Measurements from ENCODE around the gene RTKN. TPM values are rescaled to one million over a fixed set of nuclear protein-coding genes. Genes with fewer than 3 reads are reported as not detected.

The RTKN gene
- total and polyA plus RNA-seq, 10 of the 15 experiments (the other 5 are each of a cell fraction or from before 2014, with no cell fraction given) = 0.50 to 12.3 (median 5.4) TPM

DNA sequence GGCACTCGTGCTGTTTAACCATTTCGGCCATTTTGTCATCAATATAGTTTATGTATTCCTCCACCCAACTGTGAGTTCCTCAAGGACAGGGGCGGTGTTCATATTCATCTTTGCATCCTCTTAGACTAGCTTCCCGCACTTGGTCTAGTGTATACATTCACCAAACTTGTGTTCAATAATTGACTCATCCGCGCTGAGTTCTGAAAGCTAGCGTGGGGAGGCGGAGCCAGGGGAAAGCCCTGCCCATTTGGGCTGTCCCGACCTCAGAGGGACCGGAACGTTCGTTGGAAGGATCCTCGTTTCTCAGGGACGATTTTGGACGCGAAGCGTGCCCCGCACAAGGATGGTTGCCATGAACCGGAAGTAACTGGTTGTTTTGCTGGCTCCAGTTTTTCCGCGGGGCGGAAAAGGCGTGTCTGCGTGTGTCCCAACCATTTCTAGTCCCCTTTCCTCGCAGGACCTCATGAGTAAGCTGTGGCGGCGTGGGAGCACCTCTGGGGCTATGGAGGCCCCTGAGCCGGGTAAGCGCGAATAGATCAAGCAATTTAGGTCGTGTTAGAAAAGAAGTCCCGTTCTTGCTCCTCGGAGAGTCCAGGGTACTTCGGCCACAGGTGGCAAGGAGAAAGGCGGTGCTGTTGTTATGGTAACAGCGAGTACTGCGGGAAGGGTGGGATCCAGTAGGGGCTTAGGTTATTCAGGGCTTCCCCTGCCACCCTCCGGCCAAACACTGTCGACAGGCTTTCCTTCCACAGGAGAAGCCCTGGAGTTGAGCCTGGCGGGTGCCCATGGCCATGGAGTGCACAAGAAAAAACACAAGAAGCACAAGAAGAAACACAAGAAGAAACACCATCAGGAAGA, 13.1 kb upstream of the RTKN start, which contains the start of gene INO80B:
INO80B (plus strand) TSS at position 434 of the 858 bp plus-strand sequence; CDS start at position 464, 30 bp downstream.
- peak within 1 kb of the TSS; percentile 81 for H3K9ac ChIP-seq (ENCODE audit: control insufficient read depth, insufficient read depth, low read length)
- no peaks in the 10 kb centered on the region for H4K20me1 ChIP-seq (ENCODE audit: control insufficient read depth, insufficient read depth)
- intact Hi-C loops (cut with micrococcal nuclease; ENCODE audit: unreplicated experiment) = loop anchor here (1.0 to 2.0 kb wide), 3 partner anchors 28 to 74 kb away; partner anchors contain the start of genes AUP1, C2orf81, HTRA2 and TTC31
- peak within 1 kb of the TSS; percentile 91 for H3K4me2 ChIP-seq (ENCODE audit: control insufficient read depth, insufficient read depth)
- H3K27me3 ChIP-seq (replicated peaks in 1 of 2; ENCODE audit: control insufficient read depth in 2 of 2, insufficient read depth in 2 of 2, low read length in 1 of 2) = no peaks in the 10 kb centered on the region
- POLR2A ChIA-PET = interaction anchor here (0.5 to 5.8 kb wide), 15 partner anchors 10 to 96 kb away, joined by 3 to 44 read pairs (median 6); partner anchors contain the start of genes AUP1, C2orf81, CCDC142 and HTRA2
- SMC1A ChIA-PET (ENCODE audit: uncharacterized antibody, unreplicated experiment) = interaction anchor here (0.6 to 5.5 kb wide), 13 partner anchors 12 to 132 kb away, joined by 3 to 24 read pairs (median 4); partner anchors contain the start of genes C2orf81, CCDC142, RTKN and TTC31
- H3K79me2 ChIP-seq (ENCODE audit: control insufficient read depth, insufficient read depth, low read length) = peaks cover 18% of the 10 kb centered on the region
- in situ Hi-C loops (cut with MboI) = no loop called here
- under 1% methylated on average over 40 of the region's 40 CpGs for WGBS (ENCODE audit: insufficient coverage, insufficient replicate concordance, low lambda C conversion rate, missing lambda C conversion rate)
- H2AFZ ChIP-seq (ENCODE audit: control insufficient read depth, low read depth, low read length) = peak within 1 kb of the TSS; percentile 97
- no peaks in the 10 kb centered on the region for H3K9me3 ChIP-seq (replicated peaks; ENCODE audit: control insufficient read depth, insufficient read depth, low read length)
- BruUV-seq (replicated peaks) = TSS peak; percentile 69
- H3K27ac ChIP-seq (ENCODE audit: control insufficient read depth, insufficient read depth) = peak within 1 kb of the TSS; percentile 49
- ATAC-seq (peak; percentile 56), DNase-seq (ENCODE audit: low read depth, low spot score) (peak; percentile 99), FAIRE-seq (peak; percentile 89)
- H3K36me3 ChIP-seq (ENCODE audit: control insufficient read depth in 2 of 2, insufficient read depth in 2 of 2, low read length in 1 of 2) = no peaks in the 10 kb centered on the region; a peak in 1 of 4 replicates
- CTCF ChIA-PET = interaction anchor here (0.7 to 6.7 kb wide), 13 partner anchors 10 to 133 kb away, joined by 3 to 54 read pairs (median 6); partner anchors contain the start of genes CCDC142 and TTC31
- H3K4me1 ChIP-seq (ENCODE audit: control insufficient read depth, insufficient read depth, low read length) = peaks cover 16% of the 10 kb centered on the region
- RAD21 ChIA-PET (ENCODE audit: unreplicated experiment) = interaction anchor here (0.6 to 2.3 kb wide), 12 partner anchors 10 to 133 kb away, joined by 3 to 13 read pairs (median 4); partner anchors contain the start of genes C2orf81, CCDC142, TTC31 and WDR54
- H3K4me3 ChIP-seq = peak within 1 kb of the TSS; percentile 80
- TF ChIP-seq JUNB (IDR thresholded peaks at IDR 0.05) (peak; percentile 39), PAX5 (IDR thresholded peaks at IDR 0.05; ENCODE audit: borderline replicate concordance, low read depth, low read length) (peak; percentile 58; the same call in 1 of the 2 replicates), RELA (IDR thresholded peaks at IDR 0.05; ENCODE audit: borderline replicate concordance, partially characterized antibody) (peak; percentile 97), RAD21 (IDR thresholded peaks at IDR 0.05; ENCODE audit: insufficient read depth, low read depth, low read length) (peak; percentile 6; the same call in 1 of the 2 replicates), FOXK2 (IDR thresholded peaks at IDR 0.05) (peak; percentile 83), ZNF24 (IDR thresholded peaks at IDR 0.05) (peak; percentile 72; the same call in 1 of the 2 replicates), ASH2L (IDR thresholded peaks at IDR 0.05; ENCODE audit: borderline replicate concordance, low read depth) (0 out of 2 replicates have a peak, but pooled peaks have one; percentile 57), SMC3 (IDR thresholded peaks at IDR 0.05; ENCODE audit: borderline replicate concordance, low read length) (no peak), MTA3 (IDR thresholded peaks at IDR 0.05; ENCODE audit: borderline replicate concordance, low read length) (no peak), CHD2 (IDR thresholded peaks at IDR 0.05; ENCODE audit: borderline replicate concordance, low read depth, low read length) (peak; percentile 86), SIN3A (IDR thresholded peaks at IDR 0.05; ENCODE audit: low read depth, low read length) (peak; percentile 91), NFIC (IDR thresholded peaks at IDR 0.05; ENCODE audit: low read depth, low read length) (no peak), BACH1 (IDR thresholded peaks at IDR 0.05; ENCODE audit: borderline replicate concordance) (peak; percentile 90), FOXM1 (IDR thresholded peaks at IDR 0.05; ENCODE audit: low read depth, low read length) (peak; percentile 49; the same call in 1 of the 2 replicates)
- TF ChIP-seq, protein P1, sequence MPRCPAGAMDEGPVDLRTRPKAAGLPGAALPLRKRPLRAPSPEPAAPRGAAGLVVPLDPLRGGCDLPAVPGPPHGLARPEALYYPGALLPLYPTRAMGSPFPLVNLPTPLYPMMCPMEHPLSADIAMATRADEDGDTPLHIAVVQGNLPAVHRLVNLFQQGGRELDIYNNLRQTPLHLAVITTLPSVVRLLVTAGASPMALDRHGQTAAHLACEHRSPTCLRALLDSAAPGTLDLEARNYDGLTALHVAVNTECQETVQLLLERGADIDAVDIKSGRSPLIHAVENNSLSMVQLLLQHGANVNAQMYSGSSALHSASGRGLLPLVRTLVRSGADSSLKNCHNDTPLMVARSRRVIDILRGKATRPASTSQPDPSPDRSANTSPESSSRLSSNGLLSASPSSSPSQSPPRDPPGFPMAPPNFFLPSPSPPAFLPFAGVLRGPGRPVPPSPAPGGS (IDR thresholded peaks at IDR 0.05; ENCODE audit: borderline replicate concordance, insufficient read depth, low read depth, low read length, poor library complexity, severe bottlenecking) = no peak
- TF ChIP-seq, protein P2, sequence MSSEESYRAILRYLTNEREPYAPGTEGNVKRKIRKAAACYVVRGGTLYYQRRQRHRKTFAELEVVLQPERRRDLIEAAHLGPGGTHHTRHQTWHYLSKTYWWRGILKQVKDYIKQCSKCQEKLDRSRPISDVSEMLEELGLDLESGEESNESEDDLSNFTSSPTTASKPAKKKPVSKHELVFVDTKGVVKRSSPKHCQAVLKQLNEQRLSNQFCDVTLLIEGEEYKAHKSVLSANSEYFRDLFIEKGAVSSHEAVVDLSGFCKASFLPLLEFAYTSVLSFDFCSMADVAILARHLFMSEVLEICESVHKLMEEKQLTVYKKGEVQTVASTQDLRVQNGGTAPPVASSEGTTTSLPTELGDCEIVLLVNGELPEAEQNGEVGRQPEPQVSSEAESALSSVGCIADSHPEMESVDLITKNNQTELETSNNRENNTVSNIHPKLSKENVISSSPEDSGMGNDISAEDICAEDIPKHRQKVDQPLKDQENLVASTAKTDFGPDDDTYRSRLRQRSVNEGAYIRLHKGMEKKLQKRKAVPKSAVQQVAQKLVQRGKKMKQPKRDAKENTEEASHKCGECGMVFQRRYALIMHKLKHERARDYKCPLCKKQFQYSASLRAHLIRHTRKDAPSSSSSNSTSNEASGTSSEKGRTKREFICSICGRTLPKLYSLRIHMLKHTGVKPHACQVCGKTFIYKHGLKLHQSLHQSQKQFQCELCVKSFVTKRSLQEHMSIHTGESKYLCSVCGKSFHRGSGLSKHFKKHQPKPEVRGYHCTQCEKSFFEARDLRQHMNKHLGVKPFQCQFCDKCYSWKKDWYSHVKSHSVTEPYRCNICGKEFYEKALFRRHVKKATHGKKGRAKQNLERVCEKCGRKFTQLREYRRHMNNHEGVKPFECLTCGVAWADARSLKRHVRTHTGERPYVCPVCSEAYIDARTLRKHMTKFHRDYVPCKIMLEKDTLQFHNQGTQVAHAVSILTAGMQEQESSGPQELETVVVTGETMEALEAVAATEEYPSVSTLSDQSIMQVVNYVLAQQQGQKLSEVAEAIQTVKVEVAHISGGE (CRISPR knock-in tag; IDR thresholded peaks at IDR 0.05) = peak; percentile 94
